Transverse colon (tissue), 4 donors: ENCODE results near the gene SMTNL2. TPM values are rescaled to one million over a fixed set of nuclear protein-coding genes. Genes with fewer than 3 reads are reported as not detected.

Experiments used
- DNase-seq: peaks from one replicate; pipeline ENCODE4 v3.0.0-alpha.2; 2019
- H3K27ac ChIP-seq, 4 donors: fragments of 200-600 bp; sonication (generic); 2 replicates each; pipeline ENCODE4 v1.5.1; 2016 to 2018; ENCODE audit warnings: inconsistent platforms in 4 of 4
- H3K27me3 ChIP-seq: fragments of 200-600 bp; sonication (generic); 2 replicates; pipeline ENCODE4 v1.5.1; 2017; ENCODE audit warnings: inconsistent platforms
- H3K36me3 ChIP-seq, 4 donors: fragments of 200-600 bp; sonication (generic); 2 replicates each; pipeline ENCODE4 v1.5.1; 2017 to 2019; ENCODE audit warnings: inconsistent platforms in 4 of 4
- H3K4me1 ChIP-seq, 4 donors: fragments of 200-600 bp; sonication (generic); 2 replicates each; pipeline ENCODE4 v1.5.1; 2017 to 2020; ENCODE audit warnings: inconsistent platforms in 4 of 4
- H3K4me3 ChIP-seq, 4 donors: fragments of 200-600 bp; sonication (generic); 1 replicate in 1 of 4; 2 replicates in 3 of 4; pipeline versions ENCODE4 v1.5.1 to v1.6.1; 2017 to 2019; ENCODE audit warnings: inconsistent platforms in 4 of 4
- H3K9me3 ChIP-seq, 2 donors: fragments of 200-600 bp; sonication (generic); 2 replicates each; pipeline ENCODE4 v1.5.1; 2017 to 2019; ENCODE audit warnings: inconsistent platforms in 2 of 2
- EP300 ChIP-seq: sonication (generic); formaldehyde crosslinking; IDR thresholded peaks from one replicate; pipeline ENCODE4 v1.6.1; 2017; ENCODE audit warnings: antibody characterized with exemption, low read depth
- POLR2A ChIP-seq: fragments of 450-650 bp; IDR thresholded peaks from one replicate; pipeline ENCODE4 v1.6.1; 2016; ENCODE audit warnings: antibody characterized with exemption, mild to moderate bottlenecking, moderate library complexity
- POLR2AphosphoS5 ChIP-seq, 3 donors: sonication (generic); formaldehyde crosslinking; IDR thresholded peaks; one replicate each; pipeline ENCODE4 v1.6.1; 2016; ENCODE audit warnings: antibody characterized with exemption in 3 of 3
- WGBS, 2 donors: methylation state at CpG; one replicate each; pipeline ENCODE4 v1.1.5; 2018; ENCODE audit warnings: low coverage in 1 of 2; 5-methylcytosine and 5-hydroxymethylcytosine counted together
- in situ Hi-C, 4 donors: fragments of 200-750 bp; cut with MboI; loops; one replicate each; pipeline versions ENCODE4 v1.15.0 to v1.15.1; 2017; ENCODE audit warnings: low sequenced_read_pairs in 3 of 4, low pct_ligation_motif_present in 1 of 4, low pct_unique_long_range_greater_than_20kb in 1 of 4
- intact Hi-C: fragments of 100-400 bp; cut with DNase I; formaldehyde crosslinking; loops from one replicate; pipeline ENCODE4 v1.15.1; 2023; ENCODE audit warnings: low total_unique reads
- total RNA-seq, 4 donors: library from RNA; depleted of rRNA; stranded (reverse); fragments of >200 nt; gene quantifications; one replicate each; pipeline ENCODE4 v1.1.0, GENCODE V29; 2016
- TF ChIP-seq, protein P1 (sequence below), 5 experiments: fragments of 200-600 bp in 3 of 5; fragments of 450-650 bp in 2 of 5; sonication (generic) in 3 of 5; IDR thresholded peaks; 1 replicate in 2 of 5; 2 replicates in 3 of 5; pipeline ENCODE4 v1.5.1; 2016 to 2017; ENCODE audit warnings: antibody characterized with exemption in 5 of 5, inconsistent platforms in 3 of 5, mild to moderate bottlenecking in 2 of 5, moderate library complexity in 1 of 5

Gene SMTNL2
- total RNA-seq: under 1 TPM in 3 of 4 donors, not detected in 1; 0.16 to 0.96 (median 0.40) TPM

DNA sequence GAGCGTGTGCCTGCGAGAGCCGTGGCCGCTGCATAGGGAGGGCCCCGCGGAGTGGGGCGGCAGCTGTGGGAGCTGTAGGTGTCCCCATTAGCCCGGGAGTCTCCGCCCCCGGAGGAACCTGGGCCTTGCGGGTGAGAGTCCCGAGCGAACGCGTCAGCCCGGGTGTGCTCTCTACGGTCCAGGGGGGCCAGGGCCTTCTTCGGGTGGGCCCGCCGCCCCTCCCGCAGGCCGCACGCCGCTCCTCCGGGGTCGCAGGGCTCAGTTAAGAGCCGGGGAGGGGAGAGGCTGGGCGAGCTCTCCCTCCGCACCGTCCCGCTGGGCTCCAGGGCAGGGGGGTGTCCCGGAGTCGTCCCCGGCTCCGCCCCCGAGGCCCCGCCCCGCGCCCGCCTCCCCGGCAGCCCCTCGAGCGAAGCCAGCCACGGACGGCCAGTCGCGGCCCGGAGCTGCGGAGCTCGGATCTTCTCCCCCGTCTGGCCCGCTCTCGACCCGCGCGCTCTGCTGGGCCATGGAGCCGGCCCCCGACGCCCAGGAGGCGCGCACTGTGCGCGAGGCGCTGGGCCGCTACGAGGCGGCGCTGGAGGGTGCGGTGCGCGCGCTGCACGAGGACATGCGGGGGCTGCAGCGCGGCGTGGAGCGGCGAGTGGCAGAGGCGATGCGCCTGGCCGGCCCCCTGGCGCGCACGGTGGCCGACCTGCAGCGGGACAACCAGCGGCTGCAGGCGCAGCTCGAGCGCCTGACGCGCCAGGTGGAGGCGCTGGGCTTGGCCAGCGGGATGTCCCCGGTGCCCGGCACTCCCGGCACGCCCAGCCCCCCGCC is at the start of gene SMTNL2:
Gene SMTNL2, plus strand, starts transcription at position 429 of the 816 bp plus-strand sequence. Its CDS starts 77 bp downstream, at position 506.
- Histone ChIP-seq H3K27ac (peak within 1 kb of the TSS in 1 of 4 donors; percentile 9), H3K4me3 (peak within 1 kb of the TSS; percentile 2 to 45 (median 32)), H3K27me3 (peaks cover 46% of the 10 kb centered on the region), H3K4me1 (peaks cover 0 to 16% (median 12%) of the 10 kb centered on the region in 4 donors), H3K36me3 (no peaks in the 10 kb centered on the region), H3K9me3 (no peaks in the 10 kb centered on the region)
- intact Hi-C loops: no loop called here
- DNase-seq: no peak
- WGBS, 2 donors: 1% methylated on average over 52 of the region's 100 CpGs; no CpG with 5 or more reads in 1 of the 2 donors
- TF ChIP-seq POLR2A (no peak), POLR2AphosphoS5 (IDR thresholded peaks at IDR 0.05) (no peak), EP300 (no peak)
- TF ChIP-seq, protein P1, sequence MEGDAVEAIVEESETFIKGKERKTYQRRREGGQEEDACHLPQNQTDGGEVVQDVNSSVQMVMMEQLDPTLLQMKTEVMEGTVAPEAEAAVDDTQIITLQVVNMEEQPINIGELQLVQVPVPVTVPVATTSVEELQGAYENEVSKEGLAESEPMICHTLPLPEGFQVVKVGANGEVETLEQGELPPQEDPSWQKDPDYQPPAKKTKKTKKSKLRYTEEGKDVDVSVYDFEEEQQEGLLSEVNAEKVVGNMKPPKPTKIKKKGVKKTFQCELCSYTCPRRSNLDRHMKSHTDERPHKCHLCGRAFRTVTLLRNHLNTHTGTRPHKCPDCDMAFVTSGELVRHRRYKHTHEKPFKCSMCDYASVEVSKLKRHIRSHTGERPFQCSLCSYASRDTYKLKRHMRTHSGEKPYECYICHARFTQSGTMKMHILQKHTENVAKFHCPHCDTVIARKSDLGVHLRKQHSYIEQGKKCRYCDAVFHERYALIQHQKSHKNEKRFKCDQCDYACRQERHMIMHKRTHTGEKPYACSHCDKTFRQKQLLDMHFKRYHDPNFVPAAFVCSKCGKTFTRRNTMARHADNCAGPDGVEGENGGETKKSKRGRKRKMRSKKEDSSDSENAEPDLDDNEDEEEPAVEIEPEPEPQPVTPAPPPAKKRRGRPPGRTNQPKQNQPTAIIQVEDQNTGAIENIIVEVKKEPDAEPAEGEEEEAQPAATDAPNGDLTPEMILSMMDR (IDR thresholded peaks at IDR 0.05): no peak
- in situ Hi-C loops: no loop called here

DNA sequence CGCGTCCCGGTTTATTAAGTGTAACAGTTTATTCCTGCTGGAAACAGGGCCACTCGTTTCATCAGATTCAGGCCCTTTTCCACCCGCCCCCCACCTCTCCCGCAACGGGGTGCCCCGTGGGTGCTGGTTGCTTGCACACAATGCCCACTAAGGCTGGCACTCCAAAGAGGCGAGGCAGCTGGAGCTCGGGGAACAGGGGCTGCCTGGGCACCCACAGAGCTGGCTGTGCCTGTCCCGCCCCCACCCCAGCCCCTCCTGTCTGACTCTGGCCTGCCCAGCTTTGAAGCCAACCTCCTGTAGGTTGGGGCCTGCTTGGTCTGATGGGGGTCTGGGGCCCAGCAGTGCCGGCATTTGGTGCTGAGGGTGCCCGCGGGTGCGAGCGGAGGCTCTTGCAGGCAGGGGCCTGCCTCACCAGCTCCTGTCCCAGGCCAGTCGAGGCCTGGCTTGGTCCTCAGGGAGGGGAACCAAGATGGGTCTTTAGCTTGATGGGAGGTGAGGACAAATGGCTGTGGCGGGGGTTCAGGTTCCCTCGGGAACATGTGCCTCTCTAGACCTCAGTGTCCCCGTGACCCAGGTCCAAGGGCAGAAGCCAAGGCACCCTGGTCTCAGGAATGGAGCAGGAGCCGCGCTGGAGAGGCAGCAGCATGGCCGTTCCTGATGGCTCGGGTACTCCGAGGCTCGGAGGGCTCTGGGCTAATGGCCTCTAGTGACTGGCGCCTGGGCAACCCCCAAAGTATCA is 49.2 kb upstream of the SMTNL2 start:
- intact Hi-C loops: no loop called here
- in situ Hi-C loops: no loop called here
- TF ChIP-seq EP300 (no peak), POLR2AphosphoS5 (IDR thresholded peaks at IDR 0.05) (no peak), POLR2A (no peak)
- TF ChIP-seq, protein P1 (IDR thresholded peaks at IDR 0.05): no peak
- Histone ChIP-seq H3K4me3 (no peak overlapping the region), H3K36me3 (peaks cover 0 to 16% (median 4%) of the 10 kb centered on the region in 4 donors), H3K9me3 (no peaks in the 10 kb centered on the region), H3K27ac (peak overlapping the region in 3 of 4 donors; percentile 34 to 50 (median 45)), H3K4me1 (peaks cover 6 to 39% (median 24%) of the 10 kb centered on the region in 4 donors), H3K27me3 (peaks cover 24% of the 10 kb centered on the region)
- 80% methylated on average over 18 of the region's 27 CpGs; no CpG with 5 or more reads in 1 of the 2 donors for WGBS, 2 donors
- DNase-seq: no peak

DNA sequence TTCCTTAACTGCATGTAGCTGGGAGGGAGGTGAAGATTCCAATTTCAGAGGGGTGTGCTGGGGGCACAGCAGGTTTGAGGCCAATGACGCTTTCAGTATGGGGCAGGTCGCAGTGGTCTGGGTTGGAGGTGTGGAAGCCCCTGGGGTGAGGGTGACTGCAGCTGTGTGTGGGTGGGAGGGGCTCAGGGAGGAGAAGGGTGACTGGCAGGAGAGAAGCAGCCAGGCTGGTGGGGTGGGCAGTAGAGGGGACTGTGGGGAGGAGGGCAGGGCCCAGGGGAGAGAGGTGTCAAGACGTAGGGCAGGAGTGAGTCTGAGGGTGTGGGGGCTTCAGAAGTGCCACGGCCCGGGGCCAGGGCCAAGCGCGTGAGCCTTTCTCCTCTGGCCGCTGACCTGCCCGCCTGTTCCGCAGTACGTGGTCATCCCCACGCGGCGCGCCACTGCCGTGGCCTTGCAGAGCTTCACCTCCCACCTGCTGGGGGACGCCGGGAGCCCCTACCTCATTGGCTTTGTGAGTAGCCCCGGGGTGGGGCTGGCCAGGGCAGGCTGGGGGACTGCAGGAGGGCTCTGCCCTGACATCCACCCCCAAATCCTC is 48.6 kb upstream of the SMTNL2 start:
- in situ Hi-C loops (no loop called here), intact Hi-C loops (no loop called here)
- peaks cover 6 to 39% (median 24%) of the 10 kb centered on the region in 4 donors for H3K4me1 ChIP-seq
- H3K4me3 ChIP-seq: peak overlapping the region in 1 of 4 donors; percentile 0
- peak overlapping the region in 3 of 4 donors; percentile 35 to 47 (median 45) for H3K27ac ChIP-seq
- H3K27me3 ChIP-seq: peaks cover 24% of the 10 kb centered on the region
- no peaks in the 10 kb centered on the region for H3K9me3 ChIP-seq
- no peak for DNase-seq
- TF ChIP-seq EP300 (no peak), POLR2A (no peak), POLR2AphosphoS5 (IDR thresholded peaks at IDR 0.05) (no peak)
- TF ChIP-seq, protein P1 (IDR thresholded peaks at IDR 0.05): no peak
- peaks cover 0 to 16% (median 4%) of the 10 kb centered on the region in 4 donors for H3K36me3 ChIP-seq
- 73 to 86% methylated on average over 2 to 19 of the region's 19 CpGs for WGBS, 2 donors
